Lower lobe of right lung (tissue), 2 donors: ENCODE data around the gene ZNF446. TPM values are rescaled to one million over a fixed set of nuclear protein-coding genes. Genes with fewer than 3 reads are reported as not detected.

Experiments used
- ATAC-seq, 2 donors: fragments of 200-7000 bp; cut with Tn5 transposase; one replicate each; pipeline ENCODE4 v1.9.1; 2020 to 2022; ENCODE audit warnings: mild to moderate bottlenecking in 2 of 2, moderate library complexity in 2 of 2
- DNase-seq: peaks from one replicate; pipeline ENCODE4 v3.0.0-alpha.2; 2020
- H3K27ac ChIP-seq: fragments of 200-600 bp; one replicate; pipeline ENCODE4 v1.8.0; 2022
- H3K27me3 ChIP-seq: fragments of 200-600 bp; one replicate; pipeline ENCODE4 v1.8.0; 2022; ENCODE audit warnings: low read depth
- H3K36me3 ChIP-seq: fragments of 200-600 bp; one replicate; pipeline ENCODE4 v1.8.0; 2022; ENCODE audit warnings: mild to moderate bottlenecking
- H3K4me1 ChIP-seq: fragments of 200-600 bp; one replicate; pipeline ENCODE4 v1.8.0; 2022
- H3K4me3 ChIP-seq: fragments of 200-600 bp; one replicate; pipeline ENCODE4 v1.8.0; 2022; ENCODE audit warnings: mild to moderate bottlenecking
- H3K9me3 ChIP-seq: fragments of 200-600 bp; one replicate; pipeline ENCODE4 v1.8.0; 2022
- CTCF ChIP-seq: fragments of 200-600 bp; IDR thresholded peaks from one replicate; pipeline ENCODE4 v1.8.0; 2022; ENCODE audit warnings: antibody characterized with exemption, mild to moderate bottlenecking
- intact Hi-C: fragments of 100-400 bp; cut with DNase I; formaldehyde crosslinking; loops from one replicate; pipeline ENCODE4 v1.11.0; 2022
- total RNA-seq: library from RNA; stranded (reverse); fragmentation: NEBNext Ultra II Directional; extraction: Animal tissue kit (Norgen Biotek cat#: 25700); gene quantifications from one replicate; pipeline ENCODE4 v1.2.1, GENCODE V29; 2021
- donor health status: DM: no; HTN: yes; CAD: no; lungs with severe emphysema.

ZNF446 gene
- total RNA-seq, 1 donor from 2014 or later, result 9.1 TPM

GRCh38 chr19:58510084-58510862 is 34.1 kb downstream of the ZNF446 start:
- Histone ChIP-seq H3K4me1 (peaks cover 15% of the 10 kb centered on the region), H3K27me3 (no peaks in the 10 kb centered on the region), H3K4me3 (no peak overlapping the region), H3K9me3 (peaks cover 7% of the 10 kb centered on the region), H3K36me3 (no peaks in the 10 kb centered on the region), H3K27ac (no peak overlapping the region)
- ATAC-seq (no peak), DNase-seq (no peak)
- TF ChIP-seq CTCF, result no peak
- intact Hi-C loops, result no loop called here

- TF ChIP-seq CTCF, result no peak
- H3K36me3 ChIP-seq, result peaks cover 11% of the 10 kb centered on the region
- H3K4me3 ChIP-seq, result no peak within 1 kb of the TSS
- intact Hi-C loops, result no loop called here
- no peaks in the 10 kb centered on the region for H3K27me3 ChIP-seq
- H3K27ac ChIP-seq, result no peak within 1 kb of the TSS
- peaks cover 7% of the 10 kb centered on the region for H3K9me3 ChIP-seq
- ATAC-seq, result no peak
- DNase-seq, result no peak
- H3K4me1 ChIP-seq, result peaks cover 23% of the 10 kb centered on the region
Observed at GRCh38 chr19:58511353-58512208, 35.4 kb downstream of the ZNF446 start, which contains the start of gene SLC27A5. Gene SLC27A5 (minus strand): TSS chr19:58511992. CDS start chr19:58511955, 37 bp downstream.

- intact Hi-C loops, result no loop called here
- DNase-seq (no peak), ATAC-seq (no peak)
- no peak for TF ChIP-seq CTCF
- Histone ChIP-seq H3K9me3 (no peaks in the 10 kb centered on the region), H3K36me3 (peaks cover 20% of the 10 kb centered on the region), H3K4me1 (peaks cover 38% of the 10 kb centered on the region), H3K27ac (peak overlapping the region; percentile 71), H3K27me3 (no peaks in the 10 kb centered on the region), H3K4me3 (peak overlapping the region; percentile 52)
Observed at GRCh38 chr19:58513213-58513693, 37.1 kb downstream of the ZNF446 start.

GRCh38 chr19:58513694-58514563 is 37.8 kb downstream of the ZNF446 start:
- Histone ChIP-seq H3K36me3 (peaks cover 20% of the 10 kb centered on the region), H3K27ac (peak overlapping the region; percentile 71), H3K4me3 (peak overlapping the region; percentile 52), H3K4me1 (peaks cover 43% of the 10 kb centered on the region), H3K9me3 (no peaks in the 10 kb centered on the region), H3K27me3 (no peaks in the 10 kb centered on the region)
- intact Hi-C loops, result no loop called here
- peak; percentile 97 for TF ChIP-seq CTCF
- ATAC-seq (peak; percentile 95), DNase-seq (peak; percentile 96)

- TF ChIP-seq CTCF, result no peak
- intact Hi-C loops, result no loop called here
- Histone ChIP-seq H3K27me3 (no peaks in the 10 kb centered on the region), H3K4me3 (peak overlapping the region; percentile 52), H3K27ac (peak overlapping the region; percentile 71), H3K4me1 (peaks cover 43% of the 10 kb centered on the region), H3K9me3 (no peaks in the 10 kb centered on the region), H3K36me3 (peaks cover 20% of the 10 kb centered on the region)
- DNase-seq (no peak), ATAC-seq (no peak)
Observed at GRCh38 chr19:58514564-58515022, 38.4 kb downstream of the ZNF446 start.
